Fibroblast of villous mesenchyme (primary cell): ENCODE results near the gene RPL6. TPM values are rescaled to one million over a fixed set of nuclear protein-coding genes. Genes with fewer than 3 reads are reported as not detected.

Experiments used
- DNase-seq: peaks from one replicate; pipeline ENCODE4 v3.0.0-alpha.2; 2010; ENCODE audit warnings: low read depth
- H3K4me3 ChIP-seq: 2 replicates; pipeline ENCODE4 v1.5.1; 2011; ENCODE audit warnings: low read depth, mild to moderate bottlenecking, low read length
- total RNA-seq: library from RNA; depleted of rRNA; stranded (reverse); fragments of >200 nt; gene quantifications from 2 replicates; pipeline ENCODE4 v1.2.3, GENCODE V29; 2012
- TF ChIP-seq, protein P1 (sequence below): IDR thresholded peaks from 2 replicates; pipeline ENCODE4 v1.5.1; 2012; ENCODE audit warnings: low read depth, mild to moderate bottlenecking, low read length; ENCODE audit not compliant: insufficient read depth

RPL6 gene
- total RNA-seq, 1 donor, result 1,035 TPM

DNA sequence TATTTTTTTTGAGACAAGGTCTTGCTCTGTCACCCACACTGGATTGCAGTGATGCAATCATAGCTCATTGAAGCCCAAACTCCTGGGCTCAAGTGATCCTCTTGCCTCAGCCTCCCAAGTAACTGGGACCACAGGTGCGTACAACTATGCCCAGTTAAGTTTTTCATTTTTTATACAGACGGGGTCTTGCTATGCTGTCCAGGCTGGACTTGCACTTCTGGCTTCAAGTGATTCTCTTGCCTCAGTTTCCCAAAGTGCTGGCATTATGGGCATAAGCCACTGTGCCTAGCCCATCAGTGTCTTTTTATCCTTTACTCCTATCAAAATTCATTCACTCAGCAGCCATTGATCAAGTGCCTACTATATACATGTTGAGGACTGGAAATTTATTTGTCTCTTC lies 18.4 kb upstream of the RPL6 start:
- TF ChIP-seq, protein P1, sequence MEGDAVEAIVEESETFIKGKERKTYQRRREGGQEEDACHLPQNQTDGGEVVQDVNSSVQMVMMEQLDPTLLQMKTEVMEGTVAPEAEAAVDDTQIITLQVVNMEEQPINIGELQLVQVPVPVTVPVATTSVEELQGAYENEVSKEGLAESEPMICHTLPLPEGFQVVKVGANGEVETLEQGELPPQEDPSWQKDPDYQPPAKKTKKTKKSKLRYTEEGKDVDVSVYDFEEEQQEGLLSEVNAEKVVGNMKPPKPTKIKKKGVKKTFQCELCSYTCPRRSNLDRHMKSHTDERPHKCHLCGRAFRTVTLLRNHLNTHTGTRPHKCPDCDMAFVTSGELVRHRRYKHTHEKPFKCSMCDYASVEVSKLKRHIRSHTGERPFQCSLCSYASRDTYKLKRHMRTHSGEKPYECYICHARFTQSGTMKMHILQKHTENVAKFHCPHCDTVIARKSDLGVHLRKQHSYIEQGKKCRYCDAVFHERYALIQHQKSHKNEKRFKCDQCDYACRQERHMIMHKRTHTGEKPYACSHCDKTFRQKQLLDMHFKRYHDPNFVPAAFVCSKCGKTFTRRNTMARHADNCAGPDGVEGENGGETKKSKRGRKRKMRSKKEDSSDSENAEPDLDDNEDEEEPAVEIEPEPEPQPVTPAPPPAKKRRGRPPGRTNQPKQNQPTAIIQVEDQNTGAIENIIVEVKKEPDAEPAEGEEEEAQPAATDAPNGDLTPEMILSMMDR, result no peak
- no peak for DNase-seq

GRCh38 chr12:112425582-112426382 lies 16.4 kb upstream of the RPL6 start:
- no peak overlapping the region for H3K4me3 ChIP-seq
- DNase-seq, result no peak
- TF ChIP-seq, protein P1, result no peak

More for the DNA sequence above, 18.4 kb upstream of the RPL6 start:
- no peak overlapping the region for H3K4me3 ChIP-seq

DNA sequence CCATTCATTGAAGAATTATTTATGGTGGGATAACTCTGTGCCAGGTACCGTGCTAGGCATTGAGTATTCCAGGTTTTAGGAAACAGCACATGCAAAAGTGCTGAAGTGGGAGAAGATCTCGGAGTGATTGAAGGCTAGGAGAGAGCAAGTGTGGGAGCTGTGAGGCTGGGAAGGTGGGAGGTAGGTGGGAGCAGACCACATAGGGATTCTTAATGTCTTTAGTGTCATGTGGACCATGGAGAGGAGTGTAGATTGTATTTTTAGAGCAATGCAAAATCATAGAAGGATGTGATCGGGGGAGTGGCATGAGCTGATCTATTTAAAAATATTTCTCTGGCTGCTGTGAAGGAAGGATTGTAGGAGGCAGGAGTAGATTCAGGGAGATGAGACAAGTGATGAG lies 14.7 kb upstream of the RPL6 start:
- no peak overlapping the region for H3K4me3 ChIP-seq
- TF ChIP-seq, protein P1, result no peak

DNA sequence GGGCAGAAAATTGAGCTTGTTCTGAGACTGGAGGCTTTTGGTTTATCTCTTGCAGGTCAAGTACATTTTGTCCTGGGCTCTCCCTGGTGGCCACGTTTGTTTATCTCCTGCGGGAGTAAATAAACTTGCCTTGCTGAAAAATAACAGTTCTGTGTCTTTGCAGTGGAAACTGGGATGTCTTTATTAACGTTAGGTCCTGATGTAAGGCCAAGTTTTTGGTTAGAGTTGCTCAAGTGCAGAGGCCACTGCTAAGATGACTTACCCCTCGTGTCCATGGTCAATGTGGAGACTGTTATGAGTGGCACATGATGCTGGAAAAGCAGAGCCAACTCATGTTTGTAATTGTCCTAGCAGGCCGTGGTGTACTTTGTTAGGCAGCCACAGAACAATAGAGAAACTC lies 13.1 kb upstream of the RPL6 start:
- no peak overlapping the region for H3K4me3 ChIP-seq
- peak; percentile 78 for DNase-seq
- TF ChIP-seq, protein P1, result no peak

More for the DNA sequence above, 14.7 kb upstream of the RPL6 start:
- no peak for DNase-seq

- H3K4me3 ChIP-seq, result no peak overlapping the region
- no peak for DNase-seq
- TF ChIP-seq, protein P1, result no peak
These were observed 12.0 kb upstream of the RPL6 start for GRCh38 chr12:112421363-112421762.

DNA sequence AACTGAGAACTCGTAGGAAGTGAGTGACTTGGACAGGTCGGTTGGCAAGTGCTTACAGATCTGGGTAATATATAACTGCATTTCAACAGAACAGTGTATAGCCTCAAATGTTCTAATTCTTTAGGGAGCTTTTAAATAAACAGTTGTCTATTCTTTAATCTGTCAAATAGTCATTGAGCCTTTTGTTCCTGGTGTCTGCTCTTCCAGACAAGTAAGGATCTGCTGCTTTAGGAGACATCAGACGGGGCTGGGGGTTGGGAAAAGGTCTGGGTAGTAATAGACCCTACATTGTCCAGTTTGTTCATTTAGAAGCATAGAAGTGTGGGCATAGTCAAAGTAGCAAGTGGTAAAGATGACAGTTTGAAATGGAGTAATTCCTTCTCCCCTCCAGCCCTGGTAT lies 11.3 kb upstream of the RPL6 start:
- no peak overlapping the region for H3K4me3 ChIP-seq
- DNase-seq, result no peak
- TF ChIP-seq, protein P1, result no peak
